HG03103 (cell line): ENCODE data around the gene NUTF2.

Experiments used
- ATAC-seq: cut with Tn5 transposase; IDR thresholded peaks from one replicate; pipeline ENCODE4 v1.9.1; 2021; ENCODE audit warnings: low read depth; ENCODE audit not compliant: unreplicated experiment

Gene NUTF2

DNA sequence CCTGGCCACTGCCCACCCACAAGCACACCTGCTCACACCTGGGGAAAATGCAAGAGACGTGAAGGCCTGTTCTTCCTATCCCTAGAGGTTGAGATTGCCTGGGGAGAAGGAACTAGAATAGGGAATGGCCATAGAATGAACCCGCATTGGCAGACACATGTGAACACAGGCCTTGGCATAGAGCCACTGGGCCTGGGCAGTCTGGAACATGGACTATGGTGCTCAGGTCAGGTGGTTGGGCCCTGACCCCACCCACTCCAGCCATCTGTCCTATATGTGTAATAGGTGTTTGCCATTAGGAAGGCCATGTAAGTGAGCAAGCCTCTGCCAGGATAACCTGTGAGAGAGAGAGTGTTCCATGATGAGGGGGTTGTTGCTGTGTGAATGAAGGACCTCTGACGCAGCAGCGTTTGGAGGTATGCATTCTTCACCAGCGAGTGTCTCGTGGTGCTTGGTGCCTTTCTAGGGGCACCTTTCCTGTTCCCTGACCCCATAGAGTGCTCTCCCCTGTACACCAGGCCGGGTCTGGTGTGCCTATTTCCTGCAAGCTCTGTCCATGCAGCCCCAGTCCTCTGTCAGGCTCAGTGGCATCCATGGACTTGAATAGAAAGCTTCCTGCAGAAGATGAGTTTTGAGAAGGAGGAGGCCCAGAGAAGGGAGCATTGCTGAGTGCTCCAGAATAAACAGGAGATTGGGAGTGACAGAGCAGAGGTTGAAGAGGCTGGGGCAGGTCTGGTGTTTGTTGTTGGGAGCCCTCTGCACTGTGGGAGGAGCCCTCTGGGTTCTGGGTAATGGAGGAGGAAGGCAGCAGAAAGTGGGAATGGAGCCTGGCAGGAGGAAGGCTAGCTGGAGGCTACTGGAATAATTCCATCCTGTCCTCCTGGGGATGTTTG lies 69.3 kb downstream of the NUTF2 start:
- no peak for ATAC-seq

DNA sequence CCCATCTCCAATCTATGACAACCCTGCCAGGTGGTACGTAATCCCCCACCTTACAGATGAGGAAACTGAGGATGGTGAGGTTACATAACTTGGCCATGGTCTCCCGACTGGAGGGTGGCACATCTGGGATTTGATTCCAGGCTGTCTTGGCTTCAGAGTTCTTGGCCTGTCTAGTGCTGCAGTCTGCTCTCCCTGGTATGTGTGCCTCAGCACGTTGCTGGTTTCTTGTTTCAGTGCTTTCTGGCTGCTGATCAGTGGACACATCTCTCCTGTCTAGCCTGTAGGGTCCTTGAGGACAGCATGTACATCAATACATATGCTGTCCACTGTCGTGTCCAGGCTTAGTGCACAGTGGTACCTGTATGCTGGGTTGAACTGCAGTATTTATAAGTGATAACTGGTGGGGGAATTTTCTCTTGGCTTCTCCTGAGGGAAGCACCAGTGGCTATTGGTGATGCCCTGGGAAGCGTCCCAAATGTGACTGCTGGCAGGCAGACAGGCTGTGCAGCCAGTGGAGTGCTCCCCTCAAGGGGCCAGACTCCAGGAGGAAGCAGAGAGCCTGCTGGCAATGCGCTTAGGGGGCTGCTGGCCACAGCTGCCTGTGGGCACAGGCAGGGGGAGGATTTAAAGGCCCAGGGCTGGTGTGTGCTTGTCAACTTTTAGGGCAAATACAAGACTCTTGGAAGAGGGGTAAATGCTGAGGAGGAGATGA lies 70.6 kb downstream of the NUTF2 start:
- no peak for ATAC-seq

DNA sequence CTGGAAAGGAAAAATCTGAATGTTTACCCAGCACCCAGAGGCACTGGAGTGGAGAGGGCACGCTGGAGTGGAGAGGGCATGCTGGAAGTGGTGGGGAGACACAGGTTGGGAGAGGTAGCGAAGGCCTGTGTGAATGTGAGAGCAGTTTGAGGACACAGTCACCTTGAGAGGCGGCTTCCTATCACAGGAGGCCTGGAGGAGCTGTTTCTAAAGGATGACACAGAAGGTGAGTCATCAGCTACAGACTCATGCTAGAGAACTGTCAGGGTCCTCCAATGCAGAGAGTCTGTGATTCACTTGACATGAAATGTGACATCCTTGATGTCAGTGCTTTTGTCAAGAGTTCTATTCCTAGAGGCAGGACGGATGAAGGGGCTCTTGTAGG lies 71.1 kb downstream of the NUTF2 start:
- ATAC-seq: no peak

DNA sequence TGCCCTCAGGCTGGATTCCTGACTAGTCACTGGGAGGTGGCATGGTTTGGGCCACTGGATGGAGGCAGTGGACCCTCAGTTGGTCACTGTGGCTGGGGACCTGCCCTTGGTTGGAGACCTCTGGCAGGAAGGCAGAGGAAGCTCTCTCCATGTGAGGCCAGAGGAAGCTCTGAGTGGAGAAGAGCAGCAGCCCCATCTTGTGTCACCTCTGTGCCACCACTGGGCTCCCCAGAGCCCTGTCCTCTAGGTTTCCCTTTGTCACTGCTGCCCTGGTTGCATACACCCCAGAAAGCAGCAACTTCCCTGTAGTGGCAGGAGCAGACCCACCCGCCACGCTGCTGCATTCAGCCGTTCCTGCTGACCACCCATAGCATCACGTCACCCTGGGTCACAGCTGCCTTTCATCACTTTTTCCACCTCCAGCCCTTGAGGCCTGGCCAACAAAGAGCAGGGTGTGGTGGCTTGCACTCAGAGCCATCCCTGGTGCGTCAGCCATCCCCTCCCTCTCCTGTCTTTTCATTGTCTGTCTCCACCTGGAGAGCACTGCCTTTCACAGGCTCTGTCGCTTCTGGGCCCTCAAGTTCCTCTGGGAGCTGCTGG lies 73.0 kb downstream of the NUTF2 start:
- no peak for ATAC-seq
